HT-29 (cell line): ENCODE data around the gene STYXL1. TPM values are rescaled to one million over a fixed set of nuclear protein-coding genes. Genes with fewer than 3 reads are reported as not detected.
A peak's percentile ranks its signal among the peaks of the same experiment; 100 is the strongest.
"Not testable (repeated sequence)": the region's sequence is repeated elsewhere in the genome, so short reads cannot be mapped to it uniquely, and the experiment has no call there.

Experiments used
- DNase-seq: peaks from one replicate; pipeline ENCODE4 v3.0.0-alpha.2; 2015; ENCODE audit warnings: low spot score
- total RNA-seq: library from RNA; depleted of rRNA; stranded (reverse); fragments of >200 nt; shearing (Covaris generic); gene quantifications from 2 replicates; pipeline ENCODE4 v1.2.3, GENCODE V29; 2014; rRNA removed

Gene STYXL1, protein sequence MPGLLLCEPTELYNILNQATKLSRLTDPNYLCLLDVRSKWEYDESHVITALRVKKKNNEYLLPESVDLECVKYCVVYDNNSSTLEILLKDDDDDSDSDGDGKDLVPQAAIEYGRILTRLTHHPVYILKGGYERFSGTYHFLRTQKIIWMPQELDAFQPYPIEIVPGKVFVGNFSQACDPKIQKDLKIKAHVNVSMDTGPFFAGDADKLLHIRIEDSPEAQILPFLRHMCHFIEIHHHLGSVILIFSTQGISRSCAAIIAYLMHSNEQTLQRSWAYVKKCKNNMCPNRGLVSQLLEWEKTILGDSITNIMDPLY
- total RNA-seq, result 38.3 and 44.2 TPM in 2 replicates

- DNase-seq, result peak; percentile 98
These were observed at the start of gene STYXL1, which contains the start of gene MDH2 for GRCh38 chr7:76047811-76048667. Gene STYXL1 (minus strand): TSS chr7:76048000. CDS start chr7:76030523, 17,477 bp downstream. Gene MDH2 (plus strand): TSS chr7:76048106. CDS start chr7:76048161, 55 bp downstream.

DNA sequence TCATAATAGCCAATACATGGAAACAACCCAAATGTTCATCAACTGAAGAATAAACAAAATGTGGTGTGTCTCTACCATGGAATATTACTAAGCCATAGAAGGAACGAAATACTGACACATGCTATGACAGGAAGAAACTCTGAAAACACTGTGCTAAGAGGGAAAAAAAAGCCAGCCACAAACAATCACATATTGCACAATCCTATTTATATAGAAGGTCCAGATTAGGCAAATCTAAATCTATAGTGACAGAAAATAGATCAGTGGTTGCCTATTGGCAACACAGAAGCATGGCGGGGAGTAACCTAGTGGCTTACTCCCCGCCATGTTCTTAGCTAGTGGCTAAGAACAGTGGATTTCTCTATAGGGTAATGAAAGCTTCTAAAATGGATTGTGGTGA, 48.1 kb upstream of the STYXL1 start:
- no peak for DNase-seq

DNA sequence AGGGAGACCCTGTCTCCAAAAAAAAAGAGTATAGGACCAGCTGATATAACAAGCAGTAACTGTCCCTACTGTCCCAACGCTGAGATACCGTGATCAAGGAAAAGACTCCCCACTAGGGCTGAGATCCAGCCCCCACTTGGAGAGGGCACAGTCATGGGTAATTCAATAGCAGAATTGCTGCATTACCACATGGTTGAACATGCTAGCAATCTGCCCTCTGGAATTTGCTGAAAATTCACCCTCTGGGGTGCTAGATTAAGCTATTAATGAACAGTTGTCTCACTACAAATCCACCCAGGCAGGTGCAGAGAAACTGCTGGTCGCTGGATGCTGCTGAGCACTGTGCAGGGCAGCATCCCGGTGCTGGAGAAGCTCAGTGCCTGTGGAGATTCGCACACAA, 46.5 kb upstream of the STYXL1 start:
- DNase-seq, result not testable (repeated sequence)

- not testable (repeated sequence) for DNase-seq
These were observed 45.7 kb upstream of the STYXL1 start for GRCh38 chr7:76093531-76093930.

GRCh38 chr7:76091506-76091905, 43.7 kb upstream of the STYXL1 start:
- DNase-seq, result no peak

DNA sequence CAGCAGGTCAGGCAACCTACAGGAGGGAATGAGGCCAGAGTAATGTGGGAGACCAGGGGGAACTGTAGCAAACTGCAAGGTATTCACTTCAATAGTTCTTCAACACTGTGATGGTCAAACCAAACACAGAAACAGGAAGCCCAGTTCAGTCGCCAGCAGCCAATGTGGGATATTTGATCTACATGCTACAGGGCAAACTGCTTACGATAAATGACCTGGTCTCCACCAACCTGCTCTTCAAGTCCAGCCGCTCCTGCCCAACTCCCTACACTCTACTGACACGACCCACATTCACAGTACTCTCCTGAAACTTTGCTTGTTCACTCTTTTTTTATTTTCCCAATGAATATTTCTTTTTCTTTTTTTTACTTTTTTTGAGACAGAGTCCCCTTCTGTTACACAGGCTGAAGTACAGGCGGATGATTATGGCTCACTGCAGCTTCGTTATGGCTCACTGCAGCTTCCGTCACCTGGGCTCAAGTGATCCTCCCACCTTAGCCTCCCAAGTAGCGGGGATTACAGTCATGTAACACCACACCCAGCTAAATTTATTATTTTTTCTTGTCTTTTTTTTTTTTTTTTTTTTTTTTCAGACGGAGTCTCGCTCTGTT, 42.2 kb upstream of the STYXL1 start:
- peak; percentile 85 for DNase-seq

DNA sequence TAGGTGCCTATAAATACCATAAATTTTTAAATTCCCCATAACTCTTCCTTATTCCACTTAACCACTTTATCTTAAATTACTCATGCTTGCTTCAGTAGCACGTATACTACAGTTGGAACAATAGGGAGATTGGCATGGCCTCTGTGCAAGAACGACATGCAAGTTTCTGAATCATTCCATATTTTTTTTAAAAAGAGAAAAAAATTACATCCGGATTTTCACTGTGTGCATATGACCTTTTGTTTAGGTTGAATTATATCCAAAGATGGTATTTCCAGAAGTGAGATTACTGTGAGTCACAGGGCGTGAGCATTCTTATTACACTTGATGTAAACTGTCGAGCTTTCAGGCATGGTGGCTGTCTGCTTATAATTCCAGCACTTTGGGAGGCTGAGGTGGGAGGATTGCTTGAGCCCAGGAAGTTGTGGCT, 39.6 kb upstream of the STYXL1 start:
- DNase-seq, result peak; percentile 37

- DNase-seq, result no peak
These were observed 38.3 kb upstream of the STYXL1 start for GRCh38 chr7:76086070-76086469.

DNA sequence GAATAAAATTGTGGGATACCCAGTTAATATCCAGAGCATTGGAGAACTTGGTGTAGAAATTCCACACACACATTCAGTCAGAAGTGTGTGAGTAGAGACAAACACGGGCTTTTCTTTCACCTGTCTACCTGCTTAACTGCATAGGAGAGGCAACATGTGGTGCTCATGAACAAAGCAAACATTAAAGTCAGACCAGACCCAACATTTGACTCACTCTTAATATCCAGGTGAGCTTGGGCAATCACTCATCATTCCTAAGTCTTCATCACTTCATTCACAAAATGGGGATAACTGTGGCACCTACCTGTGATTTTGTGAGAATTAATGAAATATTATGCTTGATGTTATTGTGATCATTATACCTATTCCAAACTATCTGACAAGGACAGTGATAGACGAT, 36.3 kb upstream of the STYXL1 start:
- not testable (repeated sequence) for DNase-seq

DNA sequence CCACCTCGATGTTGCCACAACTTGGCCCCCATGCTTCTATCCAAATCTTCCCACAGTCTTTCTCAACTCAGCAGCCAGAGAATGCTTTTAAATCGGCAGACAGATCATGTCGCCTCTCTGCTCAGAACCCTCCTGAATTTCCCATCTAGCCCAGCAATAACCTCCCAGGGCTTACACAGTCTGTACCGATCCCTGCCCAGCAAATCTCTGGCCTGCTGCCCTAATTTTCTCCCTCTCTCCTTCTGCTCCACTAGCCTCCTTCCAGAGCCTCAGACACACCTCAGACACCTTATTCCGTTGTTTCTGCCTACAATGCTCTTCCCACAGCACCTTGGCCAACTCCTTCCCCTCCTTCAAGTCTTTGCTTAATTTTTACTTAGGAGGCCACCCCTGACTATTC, 32.4 kb upstream of the STYXL1 start:
- DNase-seq, result no peak

DNA sequence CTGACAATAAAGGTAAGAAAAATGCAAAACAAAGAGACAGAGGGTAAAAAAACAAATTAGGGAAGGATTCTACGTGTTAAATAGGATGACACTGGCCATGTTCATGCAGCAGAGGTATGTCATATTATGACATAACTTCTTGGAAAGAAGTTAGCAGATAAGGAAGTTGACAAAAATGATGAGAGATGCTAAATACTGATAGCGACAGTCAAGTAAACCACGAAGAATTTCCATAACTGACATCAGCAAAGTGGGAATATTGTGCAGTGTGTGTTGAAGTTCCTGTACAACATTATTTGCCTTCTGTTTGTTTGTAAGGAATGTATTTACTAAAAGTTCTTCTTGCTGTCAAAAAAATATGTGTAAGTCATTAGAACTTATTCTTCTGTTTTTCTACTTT, 29.6 kb upstream of the STYXL1 start:
- DNase-seq, result no peak

DNA sequence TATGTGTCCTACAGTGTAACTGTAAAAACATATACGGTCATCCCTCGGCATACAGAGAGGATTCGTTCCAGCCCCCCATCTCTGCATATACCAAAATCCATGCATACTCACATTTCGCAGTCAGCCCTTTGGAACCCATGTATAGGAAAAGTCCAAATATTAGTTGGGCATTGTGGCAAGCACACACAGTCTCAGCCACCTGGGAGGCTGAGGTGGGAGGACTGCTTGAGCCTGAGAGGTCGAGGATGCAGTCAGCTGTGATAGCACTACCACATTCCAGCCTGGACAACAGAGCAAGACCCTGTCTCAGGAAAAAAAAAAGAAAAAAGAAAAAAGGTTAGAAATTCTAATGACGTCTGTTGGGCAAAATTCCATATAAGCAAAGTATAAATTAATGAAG, 29.2 kb upstream of the STYXL1 start:
- DNase-seq, result no peak

DNA sequence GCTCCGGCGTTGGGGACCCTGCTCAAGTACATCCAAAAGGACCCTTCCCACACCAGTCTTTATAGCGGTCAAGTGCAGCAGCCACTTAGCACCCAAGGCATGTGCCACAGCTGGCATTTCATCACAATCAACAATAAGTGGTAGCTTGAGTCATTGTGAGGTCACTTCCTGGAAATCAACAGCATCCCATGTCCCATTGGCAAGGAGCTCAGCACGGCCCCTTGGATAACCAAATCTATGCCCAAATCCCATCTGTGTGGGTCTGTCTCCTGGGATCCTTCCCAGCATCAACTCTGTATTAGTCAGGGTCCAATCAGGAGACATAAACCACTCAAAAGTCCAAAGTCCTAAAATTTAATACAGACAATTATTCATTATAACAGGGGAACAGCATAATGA, 27.2 kb upstream of the STYXL1 start:
- DNase-seq, result no peak

DNA sequence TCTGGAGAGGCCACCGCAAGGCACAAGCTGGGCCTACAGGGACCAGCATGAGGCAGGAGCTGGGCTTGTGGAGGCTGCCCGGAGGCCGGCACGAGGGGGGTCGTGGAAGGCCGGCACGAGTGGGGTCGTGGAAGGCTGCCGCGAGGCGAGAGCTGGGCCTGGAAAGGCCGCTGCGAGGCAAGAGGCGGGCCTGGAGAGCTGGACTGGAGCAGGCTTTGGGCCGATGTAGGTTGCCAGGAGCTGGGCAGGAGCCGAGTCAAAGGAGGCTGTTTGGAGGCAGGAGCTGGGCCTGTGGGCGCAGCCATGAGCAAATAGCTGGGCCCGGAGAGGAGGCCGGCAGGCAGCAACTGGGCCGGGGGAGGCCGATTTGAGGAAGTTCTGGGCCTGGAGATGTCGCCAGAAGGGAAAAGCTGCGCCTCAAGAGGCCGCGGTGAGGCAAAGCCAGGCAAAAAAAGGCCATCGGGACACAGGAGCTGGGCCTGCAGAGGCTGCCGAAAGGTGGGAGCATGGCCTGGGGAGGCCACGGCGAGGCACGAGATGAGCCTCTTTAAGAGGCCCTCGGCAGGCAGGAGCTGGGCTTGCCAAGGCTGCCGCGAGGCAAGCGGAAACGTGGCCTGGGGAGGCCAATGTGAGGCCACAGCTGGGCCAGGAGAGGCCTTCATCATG, 26.6 kb upstream of the STYXL1 start:
- no peak for DNase-seq

DNA sequence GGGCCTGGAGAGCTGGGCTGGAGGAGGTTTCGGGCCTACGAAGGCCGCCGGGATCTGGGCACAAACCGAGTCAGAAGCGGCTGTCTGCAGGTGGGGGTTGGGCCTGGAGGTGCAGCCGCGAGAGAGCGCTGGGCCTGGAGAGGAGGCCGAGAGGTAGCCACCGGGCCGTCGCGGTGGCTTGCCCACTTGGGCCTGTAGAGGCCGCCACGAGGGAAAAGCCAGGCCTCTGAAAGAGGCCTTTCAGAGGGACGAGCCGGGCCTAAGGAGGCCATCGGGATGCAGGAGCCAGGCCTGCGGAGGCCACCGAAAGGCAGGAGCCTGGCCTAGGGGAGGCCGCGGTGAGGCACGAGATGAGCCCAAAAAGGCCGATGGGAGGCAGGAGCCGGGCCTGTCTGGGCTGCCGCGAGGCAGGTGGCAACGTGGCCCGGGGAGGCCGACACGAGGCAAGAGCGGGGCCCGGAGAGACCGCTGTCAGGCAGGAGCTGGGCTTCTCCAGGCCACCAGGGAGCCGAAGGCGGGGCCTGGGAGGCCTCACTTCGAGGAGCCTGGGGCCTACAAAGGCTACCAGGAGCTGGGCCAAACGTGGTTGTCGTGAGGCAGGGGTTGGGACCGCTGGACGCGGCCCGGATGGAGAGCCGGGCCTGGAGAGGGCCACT, 25.7 kb upstream of the STYXL1 start:
- no peak for DNase-seq

DNA sequence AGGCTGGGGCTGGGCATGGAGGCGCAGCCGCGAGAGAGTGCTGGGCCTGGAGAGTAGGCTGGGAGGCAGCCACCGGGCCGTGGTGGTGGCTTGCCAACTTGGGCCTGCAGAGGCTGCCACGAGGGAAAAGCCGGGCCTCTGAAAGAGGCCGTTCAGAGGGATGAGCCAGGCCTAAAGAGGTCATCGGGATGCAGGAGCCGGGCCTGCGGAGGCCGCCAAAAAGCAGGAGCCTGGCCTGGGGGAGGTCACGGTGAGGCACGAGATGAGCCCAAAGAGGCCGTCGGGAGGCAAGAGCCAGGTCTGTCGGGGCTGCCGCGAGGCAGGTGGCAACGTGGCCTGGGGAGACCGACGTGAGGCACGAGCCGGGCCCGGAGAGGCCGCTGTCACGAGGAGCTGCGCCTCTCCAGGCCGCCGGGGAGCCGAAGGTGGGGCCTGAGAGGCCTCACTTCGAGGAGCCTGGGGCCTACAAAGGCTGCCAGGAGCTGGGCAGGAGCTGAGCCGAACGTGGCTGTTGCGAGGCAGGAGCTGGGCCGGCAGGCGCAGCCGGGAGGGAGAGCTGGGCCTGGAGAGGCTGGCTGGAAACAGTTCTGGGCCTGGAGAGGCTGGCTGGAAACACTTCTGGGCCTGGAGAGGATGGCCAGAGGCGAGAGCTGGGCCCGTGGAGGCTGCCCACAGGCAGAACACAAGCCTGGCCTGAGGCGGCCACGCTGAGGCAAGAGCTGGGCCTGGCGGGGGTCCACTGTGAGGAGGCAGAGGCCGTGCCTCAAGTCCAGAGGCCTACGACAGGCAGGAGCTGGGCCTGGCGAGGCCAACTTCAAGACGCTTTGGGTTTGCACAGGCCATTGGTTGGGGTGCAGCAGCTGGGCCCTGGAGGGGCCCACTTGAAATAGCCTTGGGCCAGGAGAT, 24.7 kb upstream of the STYXL1 start:
- DNase-seq, result no peak

GRCh38 chr7:76071316-76072242, 23.8 kb upstream of the STYXL1 start:
- no peak for DNase-seq

DNA sequence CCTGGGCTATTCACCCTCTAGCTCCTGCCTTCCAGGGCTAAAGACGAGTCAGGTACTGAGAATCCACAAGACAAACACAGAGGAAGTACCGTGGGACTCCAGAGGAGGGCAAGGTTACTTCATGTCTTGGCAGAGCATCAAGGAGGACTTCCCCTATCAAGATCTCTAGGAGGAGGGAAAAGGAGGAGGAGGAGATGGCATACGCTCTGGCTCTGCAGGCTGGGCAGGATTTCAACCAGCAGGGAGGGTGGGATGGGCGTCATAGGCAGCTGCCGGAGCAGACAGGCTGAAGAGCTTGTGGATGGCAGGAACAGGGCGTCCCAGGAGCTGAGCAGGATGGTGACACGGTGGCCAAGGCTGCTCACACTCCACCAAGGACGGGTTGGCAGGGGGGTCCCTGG, 21.4 kb upstream of the STYXL1 start:
- peak; percentile 96 for DNase-seq
